ENCODE data around the gene RARB. TPM values are rescaled to one million over a fixed set of nuclear protein-coding genes. Genes with fewer than 3 reads are reported as not detected.

The RARB gene
- total RNA-seq = 28.9 and 32.0 TPM in 2 replicates

DNA sequence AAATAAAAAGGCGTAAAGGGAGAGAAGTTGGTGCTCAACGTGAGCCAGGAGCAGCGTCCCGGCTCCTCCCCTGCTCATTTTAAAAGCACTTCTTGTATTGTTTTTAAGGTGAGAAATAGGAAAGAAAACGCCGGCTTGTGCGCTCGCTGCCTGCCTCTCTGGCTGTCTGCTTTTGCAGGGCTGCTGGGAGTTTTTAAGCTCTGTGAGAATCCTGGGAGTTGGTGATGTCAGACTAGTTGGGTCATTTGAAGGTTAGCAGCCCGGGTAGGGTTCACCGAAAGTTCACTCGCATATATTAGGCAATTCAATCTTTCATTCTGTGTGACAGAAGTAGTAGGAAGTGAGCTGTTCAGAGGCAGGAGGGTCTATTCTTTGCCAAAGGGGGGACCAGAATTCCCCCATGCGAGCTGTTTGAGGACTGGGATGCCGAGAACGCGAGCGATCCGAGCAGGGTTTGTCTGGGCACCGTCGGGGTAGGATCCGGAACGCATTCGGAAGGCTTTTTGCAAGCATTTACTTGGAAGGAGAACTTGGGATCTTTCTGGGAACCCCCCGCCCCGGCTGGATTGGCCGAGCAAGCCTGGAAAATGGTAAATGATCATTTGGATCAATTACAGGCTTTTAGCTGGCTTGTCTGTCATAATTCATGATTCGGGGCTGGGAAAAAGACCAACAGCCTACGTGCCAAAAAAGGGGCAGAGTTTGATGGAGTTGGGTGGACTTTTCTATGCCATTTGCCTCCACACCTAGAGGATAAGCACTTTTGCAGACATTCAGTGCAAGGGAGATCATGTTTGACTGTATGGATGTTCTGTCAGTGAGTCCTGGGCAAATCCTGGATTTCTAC is at the start of gene RARB:
Gene RARB (plus strand): TSS at position 322 of the 847 bp plus-strand sequence. CDS start 469 bp downstream, at position 791.
- peak; percentile 81 for DNase-seq (ENCODE audit: low read depth, low spot score)

DNA sequence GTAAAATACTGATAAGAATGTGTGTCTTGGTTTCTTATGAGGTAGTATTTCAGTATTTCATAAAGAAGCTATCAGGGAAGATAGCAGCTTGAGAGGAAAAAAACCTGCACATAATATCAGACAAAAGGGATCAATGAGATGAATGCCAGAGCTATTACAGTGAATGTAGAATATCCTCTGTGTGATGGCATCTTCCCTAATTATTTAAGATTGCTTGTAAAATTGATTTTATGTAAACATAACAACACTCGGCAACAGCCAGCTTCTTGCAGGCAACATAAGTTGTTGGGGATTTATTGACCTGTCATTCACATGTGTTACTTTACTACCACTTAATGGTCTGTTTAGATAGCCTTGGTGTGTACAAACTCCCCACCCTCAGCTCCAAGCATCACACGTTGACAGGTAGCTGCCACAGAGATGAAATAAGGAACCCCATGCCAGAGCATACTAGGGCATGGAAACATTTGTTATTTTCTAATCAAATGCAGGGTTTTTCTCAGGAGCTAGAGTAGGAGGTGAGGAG is 49.2 kb upstream of the RARB start:
- DNase-seq (ENCODE audit: low read depth, low spot score) = no peak

DNA sequence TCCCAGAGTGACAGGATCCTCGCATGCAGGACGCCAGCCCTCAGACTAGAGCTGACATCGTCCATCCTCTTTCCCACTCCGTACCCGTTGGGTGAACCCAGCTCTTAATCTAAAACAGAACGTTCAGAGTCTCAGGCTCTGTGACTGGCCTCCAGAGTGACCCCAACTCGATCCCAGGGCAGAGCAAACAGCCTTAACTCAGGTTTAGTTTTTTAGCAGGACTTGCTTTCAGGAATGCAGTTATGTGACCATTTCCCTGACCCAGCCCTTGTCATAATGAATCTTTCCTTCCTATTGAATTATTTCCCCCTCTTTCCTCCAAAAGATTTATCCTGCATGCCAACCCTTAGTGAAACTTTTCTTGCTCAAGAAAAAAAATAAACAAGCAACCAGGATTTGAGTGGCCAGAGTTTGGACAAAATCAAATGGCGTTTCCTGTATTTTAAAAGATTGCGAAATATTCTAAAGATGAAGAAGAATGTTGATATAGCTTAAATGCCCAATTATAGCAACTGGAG is 47.8 kb upstream of the RARB start:
- DNase-seq (ENCODE audit: low read depth, low spot score) = no peak

DNA sequence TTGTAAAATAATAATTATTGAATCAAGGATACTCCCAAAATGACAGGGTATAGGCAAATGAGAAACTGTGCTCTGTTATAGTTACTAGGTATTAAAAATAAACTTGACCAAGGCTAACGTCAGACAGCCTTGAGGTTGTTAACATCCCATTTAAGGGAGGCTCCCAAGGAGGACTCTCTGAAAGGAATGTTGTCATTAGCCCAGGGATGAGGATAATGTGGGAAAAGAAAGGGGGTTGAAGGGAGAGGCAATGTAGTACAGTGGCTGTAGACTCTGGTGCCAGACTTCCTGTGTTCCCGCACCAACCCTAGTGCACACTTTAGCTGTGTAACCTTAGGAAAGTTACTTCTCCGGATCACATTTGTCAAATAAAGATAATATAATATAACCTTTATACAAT is 47.0 kb upstream of the RARB start:
- no peak for DNase-seq (ENCODE audit: low read depth, low spot score)

DNA sequence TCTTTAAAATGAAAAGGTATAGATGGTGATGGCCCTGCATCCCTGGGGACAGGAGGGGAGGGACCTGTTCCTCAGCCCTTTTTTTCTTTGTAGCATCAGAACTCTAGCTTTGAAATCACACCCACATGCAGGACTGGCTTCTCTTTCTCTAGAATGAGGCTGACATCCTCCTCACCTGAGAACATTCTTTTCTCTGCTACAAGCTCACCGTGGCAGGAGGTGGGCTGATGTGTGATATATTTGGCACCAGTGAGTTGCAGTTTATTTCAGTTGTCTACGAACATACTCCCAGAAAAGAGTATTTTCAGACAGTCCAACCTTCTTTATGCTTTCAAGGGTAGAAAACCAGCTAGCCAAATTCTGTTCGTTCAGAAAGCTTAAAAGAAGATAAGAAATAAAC is 43.6 kb upstream of the RARB start:
- no peak for DNase-seq (ENCODE audit: low read depth, low spot score)

DNA sequence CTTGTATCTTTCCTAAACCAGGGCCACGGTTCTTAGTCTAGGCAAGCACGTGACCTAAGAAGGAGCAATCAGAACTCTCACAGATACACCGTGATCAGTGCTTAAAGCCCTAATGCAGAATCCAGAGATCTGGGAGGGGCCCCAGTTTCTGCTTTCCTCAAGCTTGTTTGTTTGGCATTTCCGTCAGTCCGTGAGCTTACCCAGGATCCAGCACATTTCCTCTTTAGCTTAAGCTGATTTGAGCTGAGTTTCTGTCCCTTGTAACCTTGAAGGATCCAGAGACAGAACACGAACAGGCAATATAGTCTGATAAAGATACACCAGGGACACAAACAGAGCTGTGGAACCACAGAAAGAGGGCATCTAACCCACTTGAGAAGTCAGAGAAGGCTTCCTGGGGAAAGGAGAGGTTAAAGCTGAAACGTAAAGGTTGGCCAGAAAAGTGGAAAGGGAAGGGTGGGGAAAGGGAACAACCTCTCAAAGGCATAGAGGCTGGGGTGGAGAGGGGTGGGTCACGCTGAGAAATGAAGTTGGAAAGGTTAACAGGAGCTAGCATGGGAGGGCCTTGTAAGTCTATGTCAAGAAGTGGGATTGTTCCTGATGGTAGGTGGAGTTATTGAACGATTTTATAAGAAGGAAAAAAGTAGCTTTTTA is 42.1 kb upstream of the RARB start:
- no peak for DNase-seq (ENCODE audit: low read depth, low spot score)

DNA sequence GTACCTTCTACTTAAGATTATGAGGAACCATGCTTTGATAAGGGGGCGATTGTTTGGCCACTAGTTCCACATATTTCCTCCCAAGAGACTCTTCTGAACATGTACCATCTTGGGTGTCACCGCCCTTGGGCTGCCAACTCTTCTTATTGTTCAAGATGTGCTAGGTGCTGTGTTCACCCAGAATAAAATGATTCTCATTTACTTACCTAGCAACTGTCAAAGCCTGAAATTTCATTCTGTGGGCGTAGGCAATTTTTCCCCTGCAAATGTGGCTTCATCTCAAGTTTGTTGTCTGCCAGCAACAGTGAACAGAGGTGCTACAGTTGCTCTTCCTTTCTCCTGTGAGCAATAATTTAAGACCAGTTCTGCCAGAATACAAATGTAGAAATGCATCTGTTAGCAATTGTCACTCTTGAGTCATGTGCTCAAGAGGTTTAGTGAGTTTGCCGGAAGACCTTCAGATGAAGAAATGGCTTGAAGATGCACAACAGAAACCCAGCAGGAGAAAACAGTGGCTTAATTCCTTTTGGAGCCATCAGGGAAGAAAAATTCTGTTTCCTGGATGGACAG is 41.3 kb upstream of the RARB start:
- DNase-seq (ENCODE audit: low read depth, low spot score) = no peak

DNA sequence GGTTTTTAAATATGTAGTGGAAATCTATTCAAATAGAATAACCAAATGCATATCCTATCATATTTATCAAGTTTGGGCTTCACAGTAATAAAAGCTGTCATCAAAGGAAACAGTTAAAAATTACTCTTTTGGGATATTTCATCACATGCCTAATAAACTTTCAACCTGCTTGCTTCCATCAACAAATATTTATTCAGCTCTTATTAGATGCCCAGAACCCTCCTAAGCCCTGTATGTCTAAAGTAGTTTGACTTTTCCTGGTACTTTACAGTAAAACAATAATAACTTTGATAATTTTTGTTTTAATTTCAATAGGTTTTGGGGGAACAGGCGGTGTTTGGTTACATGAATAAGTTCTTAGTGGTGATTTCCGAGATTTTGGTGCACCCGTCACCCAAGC is 37.5 kb upstream of the RARB start:
- no peak for DNase-seq (ENCODE audit: low read depth, low spot score)

DNA sequence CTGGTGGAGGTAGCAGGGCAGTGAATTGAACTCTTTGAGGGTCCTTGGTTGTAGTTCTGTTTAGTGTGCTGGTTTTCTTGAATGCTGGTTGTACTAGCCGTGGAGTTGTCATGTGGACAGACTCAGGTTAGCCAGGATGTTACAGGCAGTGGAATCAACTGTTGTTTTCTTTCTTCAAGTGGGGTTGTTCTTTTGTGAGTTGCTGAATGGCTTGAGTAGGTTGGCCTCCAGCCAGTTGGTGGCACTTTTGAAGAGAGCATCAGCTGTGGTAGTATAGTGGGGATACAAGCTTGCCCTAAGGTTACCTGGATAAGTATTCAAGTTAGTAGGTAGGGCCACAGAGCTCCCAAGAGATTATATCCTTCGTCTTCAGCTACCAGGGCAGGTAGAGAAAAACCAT is 31.8 kb upstream of the RARB start:
- DNase-seq (ENCODE audit: low read depth, low spot score) = no peak

DNA sequence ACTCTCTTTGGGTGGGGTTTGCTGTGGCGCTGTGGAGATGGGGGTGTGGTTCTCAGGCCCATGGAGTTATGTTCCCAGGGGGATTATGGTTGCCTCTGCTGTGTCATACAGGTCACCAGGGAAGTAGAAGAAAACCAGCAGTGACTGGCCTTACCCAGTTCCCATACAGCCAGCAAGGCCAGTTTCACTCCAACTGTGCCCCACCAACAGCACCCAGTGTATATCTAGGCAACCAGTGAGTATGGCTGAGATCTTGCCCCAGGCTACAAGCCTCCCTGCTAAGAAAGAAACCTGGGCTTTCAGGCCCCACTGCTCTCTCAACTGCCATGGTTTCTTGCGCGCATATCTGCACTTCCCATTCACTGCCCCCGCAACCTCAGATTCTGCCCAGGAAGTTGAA is 31.4 kb upstream of the RARB start:
- no peak for DNase-seq (ENCODE audit: low read depth, low spot score)

DNA sequence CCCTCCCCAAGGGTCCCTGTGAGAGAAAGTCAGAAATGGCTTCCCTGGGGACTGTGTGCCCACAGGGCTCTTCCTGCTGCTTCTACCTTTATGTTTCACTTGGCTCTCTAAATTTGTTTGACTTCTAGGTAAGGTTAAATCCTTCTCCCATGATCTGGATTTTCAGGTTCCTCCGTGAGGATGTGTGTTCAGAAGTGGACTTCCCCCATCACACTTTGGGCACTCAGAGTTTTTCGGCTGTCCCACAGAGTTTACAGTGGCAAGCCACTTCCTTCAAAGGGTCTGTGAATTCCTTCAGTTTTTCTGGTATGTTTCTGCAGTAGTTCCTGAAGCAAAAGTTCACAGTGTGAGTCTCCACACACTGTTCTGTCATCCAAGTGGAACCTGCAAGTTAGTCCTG is 30.9 kb upstream of the RARB start:
- no peak for DNase-seq (ENCODE audit: low read depth, low spot score)

DNA sequence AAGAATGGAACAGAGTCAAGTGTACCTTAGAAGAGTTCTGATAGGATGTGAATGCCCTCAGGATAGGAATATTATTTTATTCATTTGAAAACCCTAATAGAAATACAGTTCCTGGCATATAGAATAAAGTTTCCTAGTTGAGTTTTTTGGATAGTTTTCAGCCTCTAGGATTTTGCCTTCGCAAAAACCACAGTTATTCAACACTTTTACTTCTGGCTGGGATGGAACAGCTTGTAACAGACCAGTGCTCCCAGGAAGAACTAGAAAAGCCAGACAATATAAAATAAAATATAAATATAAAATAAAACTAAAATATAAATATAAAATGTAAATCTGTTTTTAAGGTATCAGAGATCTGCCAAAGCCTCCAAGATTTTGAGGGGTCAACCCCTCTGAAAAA is 27.5 kb upstream of the RARB start:
- DNase-seq (ENCODE audit: low read depth, low spot score) = no peak

DNA sequence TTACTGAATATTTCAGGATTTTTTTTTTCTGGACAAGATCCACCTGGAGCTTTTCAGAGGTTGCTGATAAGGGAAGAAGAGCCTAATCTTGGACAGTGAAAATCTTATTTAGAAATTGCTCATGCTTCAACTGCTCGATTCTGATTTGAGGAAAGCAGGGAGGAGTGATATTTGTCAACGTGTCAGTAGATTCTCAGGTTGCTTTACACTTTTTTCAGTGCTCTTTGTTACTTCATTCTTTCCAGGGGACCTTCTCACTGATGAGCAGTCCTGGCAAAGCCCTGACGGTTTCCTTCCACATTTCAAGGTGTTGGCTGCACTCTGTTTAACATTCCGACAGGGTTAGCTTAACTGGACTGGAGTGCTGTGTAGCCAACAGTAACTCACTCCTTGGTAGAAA is 24.1 kb upstream of the RARB start:
- no peak for DNase-seq (ENCODE audit: low read depth, low spot score)

DNA sequence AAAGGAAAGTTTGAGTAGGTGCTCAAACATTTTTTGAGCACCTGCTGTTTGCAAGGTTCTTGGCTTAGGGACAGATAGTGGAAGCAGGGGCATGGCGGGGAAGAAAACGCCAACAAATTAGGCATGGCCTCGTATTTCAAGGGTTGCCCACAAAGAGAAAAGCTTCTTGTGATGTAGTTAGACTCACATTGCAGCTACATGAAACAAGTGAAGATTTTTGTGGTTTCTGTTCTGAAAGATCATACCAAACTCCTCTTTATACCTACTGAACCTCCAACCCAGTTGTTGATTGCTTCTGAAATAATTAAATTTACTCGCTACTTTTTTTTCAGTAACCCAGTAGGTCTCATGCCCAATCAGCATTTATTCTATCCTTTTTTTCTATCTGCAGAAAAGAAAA is 23.5 kb upstream of the RARB start:
- no peak for DNase-seq (ENCODE audit: low read depth, low spot score)

DNA sequence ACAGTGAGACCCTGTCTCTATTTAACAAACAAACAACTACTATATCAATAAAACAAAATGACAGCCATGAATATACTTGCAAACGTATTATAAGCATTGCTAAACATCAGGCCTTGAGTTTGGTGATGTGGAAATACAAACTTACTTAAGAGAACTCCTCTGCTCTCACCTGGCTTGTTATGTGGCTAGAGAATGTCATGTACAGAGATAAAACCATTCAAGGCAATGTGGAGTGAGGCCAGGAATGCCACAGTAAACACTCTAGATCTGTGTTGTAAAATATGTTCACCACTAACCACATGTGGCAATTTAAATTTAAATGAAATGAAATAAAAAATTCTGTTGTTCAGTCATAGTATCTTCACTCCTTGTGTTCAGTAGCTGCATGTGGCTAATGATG is 22.7 kb upstream of the RARB start:
- DNase-seq (ENCODE audit: low read depth, low spot score) = no peak

DNA sequence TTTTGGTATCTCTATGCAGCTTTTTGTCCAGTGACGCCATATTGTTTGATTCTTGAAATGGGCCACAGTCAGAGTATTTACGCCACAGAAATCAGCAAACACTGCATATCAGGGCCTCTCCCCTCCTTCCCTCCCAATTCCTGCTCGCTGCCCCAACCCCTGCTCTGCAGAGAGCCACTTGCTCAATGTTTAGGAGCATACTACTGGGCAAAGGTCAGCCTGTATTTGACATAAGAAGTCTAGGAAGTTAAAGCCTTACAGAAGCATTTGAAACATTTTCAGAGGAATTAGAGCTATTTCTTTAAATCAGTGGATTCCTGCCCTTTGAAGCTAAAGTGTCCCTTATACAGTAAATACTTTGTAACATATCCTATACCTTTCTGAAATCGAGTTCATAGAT is 17.4 kb upstream of the RARB start:
- DNase-seq (ENCODE audit: low read depth, low spot score) = no peak

DNA sequence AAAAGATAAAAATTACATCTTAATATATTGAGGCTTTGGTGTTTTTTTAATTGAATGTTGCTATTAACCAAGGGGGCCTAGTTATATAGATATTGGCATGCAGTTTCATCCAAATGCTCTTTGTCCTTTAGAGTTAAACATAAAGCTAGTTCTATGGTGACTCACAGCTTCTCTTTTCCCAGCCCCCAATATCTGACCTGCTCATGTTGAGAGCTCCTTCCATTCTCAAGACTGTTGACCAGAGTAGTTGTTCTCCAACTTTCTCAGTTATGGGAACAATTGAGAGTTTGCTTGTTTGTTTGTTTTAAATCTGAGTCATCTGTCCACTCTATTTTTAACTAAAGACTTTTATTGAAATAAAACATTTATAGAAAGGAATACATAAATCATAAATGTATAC is 15.8 kb upstream of the RARB start:
- no peak for DNase-seq (ENCODE audit: low read depth, low spot score)

DNA sequence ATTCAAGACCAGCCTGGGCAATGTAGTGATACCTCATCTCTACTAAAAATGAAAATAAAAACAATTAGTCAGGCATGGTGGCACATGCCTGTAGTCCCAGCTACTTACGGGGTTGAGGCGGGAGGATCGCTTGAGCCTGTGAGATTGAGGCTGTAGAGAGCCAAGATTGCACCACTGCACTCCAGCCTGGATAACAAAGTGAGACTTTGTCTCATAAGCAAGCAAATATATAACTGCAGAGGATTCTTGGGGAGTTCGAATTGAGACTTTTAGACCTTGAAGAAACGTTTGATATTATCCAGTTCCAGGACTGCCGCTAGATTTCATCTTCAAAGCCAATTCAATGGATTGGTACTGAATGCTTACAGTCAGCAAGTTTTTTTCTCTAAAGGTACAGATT is 11.9 kb upstream of the RARB start:
- no peak for DNase-seq (ENCODE audit: low read depth, low spot score)

DNA sequence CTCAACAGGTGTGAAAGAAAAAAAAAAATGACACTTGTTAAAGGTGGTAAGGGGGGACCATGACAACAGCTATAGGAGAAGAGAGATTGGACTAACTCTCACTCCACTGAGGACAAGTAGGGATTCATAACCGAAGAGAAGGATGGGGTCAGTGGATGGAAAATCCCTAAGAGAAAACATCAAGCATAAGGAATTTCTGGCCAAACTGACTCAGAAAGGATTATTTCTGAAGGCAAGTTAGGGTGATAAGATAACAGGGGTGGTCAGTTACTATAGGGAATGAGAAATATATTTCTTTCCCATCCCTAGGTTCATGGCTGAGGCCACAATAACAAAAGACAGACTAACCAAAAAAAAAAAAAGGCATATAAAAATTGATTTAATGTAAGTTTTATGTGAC is 9.5 kb upstream of the RARB start:
- no peak for DNase-seq (ENCODE audit: low read depth, low spot score)

DNA sequence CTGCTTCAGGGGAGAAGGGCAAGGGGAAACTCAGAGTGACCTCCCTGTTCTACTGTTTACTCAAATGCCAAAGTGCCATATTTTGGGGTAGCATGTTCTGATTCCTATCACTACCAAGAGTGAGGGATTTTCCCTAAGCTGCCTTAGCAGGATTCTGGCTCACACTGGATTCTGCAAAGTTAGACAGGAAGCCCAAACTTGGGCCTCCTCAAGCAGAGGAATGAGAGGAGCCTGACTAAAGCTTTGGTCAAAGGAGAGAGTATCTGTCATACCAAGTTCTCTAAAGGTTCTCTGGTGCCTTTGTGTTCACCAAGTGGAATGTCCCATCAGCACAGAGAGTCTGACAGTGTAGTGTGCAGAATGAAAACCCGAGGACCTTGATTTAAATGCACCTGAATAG is 8.8 kb upstream of the RARB start:
- no peak for DNase-seq (ENCODE audit: low read depth, low spot score)

DNA sequence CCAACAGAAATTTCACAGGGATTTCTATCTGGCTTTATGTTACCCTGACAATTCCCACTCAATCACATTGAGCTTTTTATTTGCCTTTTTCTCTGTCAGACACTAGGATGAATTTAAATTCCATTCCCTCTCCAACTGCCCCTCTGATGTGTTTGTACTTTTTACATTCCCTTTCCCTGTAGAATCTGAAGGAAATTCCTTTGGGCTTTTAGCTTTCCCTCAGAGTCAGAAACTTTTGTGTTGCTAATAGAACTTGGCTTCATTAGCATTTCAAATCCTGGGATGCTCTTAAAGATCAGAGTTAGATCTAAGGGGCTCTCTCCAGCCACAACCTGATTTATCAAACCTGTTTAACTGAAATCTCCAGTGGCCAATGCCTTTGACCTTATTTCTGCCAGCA is 7.9 kb upstream of the RARB start:
- DNase-seq (ENCODE audit: low read depth, low spot score) = no peak

DNA sequence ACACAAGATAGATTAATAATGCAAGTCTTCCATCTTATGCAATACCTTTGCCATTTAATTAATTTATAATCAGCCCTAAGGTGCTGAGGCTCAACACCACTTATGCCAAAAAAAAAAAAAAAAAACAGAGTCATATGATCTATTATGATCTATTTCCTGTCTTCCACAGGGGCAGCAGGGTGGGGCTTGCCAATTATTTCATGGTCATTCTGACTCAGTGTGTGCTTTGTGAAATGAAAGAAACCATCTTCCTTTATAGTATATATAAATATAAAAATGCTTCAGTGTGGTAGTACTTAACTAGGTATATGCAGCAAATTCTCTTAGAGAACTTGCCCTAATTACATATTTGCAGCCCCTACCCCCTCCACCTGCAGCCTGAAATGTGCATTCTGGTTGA is 7.2 kb upstream of the RARB start:
- DNase-seq (ENCODE audit: low read depth, low spot score) = no peak
